ENCODE measurements around the gene DDX27. TPM values are rescaled to one million over a fixed set of nuclear protein-coding genes. Genes with fewer than 3 reads are reported as not detected.

Gene DDX27
- total and polyA plus RNA-seq, 2 of the 13 experiments (the other 11 are each of a cell fraction or from before 2014, with no cell fraction given): 42.6 to 72.8 TPM

GRCh38 chr20:49185071-49185761 lies 34.0 kb upstream of the DDX27 start (continued):
- no peak for TF ChIP-seq ZNF639 (CRISPR knock-in tag; conservative IDR thresholded peaks at IDR 0.05)
- TF ChIP-seq TOE1 (CRISPR knock-in tag; IDR thresholded peaks at IDR 0.05): 0 out of 2 replicates have a peak, but pooled peaks have one; percentile 33
- TF ChIP-seq ZNF446 (CRISPR knock-in tag; IDR thresholded peaks at IDR 0.05): no peak
- peak; percentile 32 for TF ChIP-seq HNRNPK (IDR thresholded peaks at IDR 0.05; ENCODE audit: low read depth, low read length, poor library complexity, severe bottlenecking)
- TF ChIP-seq ZEB1 (IDR thresholded peaks at IDR 0.05; ENCODE audit: insufficient replicate concordance, low read depth): no peak
- TF ChIP-seq SNAPC5 (CRISPR knock-in tag; IDR thresholded peaks at IDR 0.05; ENCODE audit: borderline replicate concordance): no peak
- TF ChIP-seq ATF5 (CRISPR knock-in tag; IDR thresholded peaks at IDR 0.05; ENCODE audit: low read depth): no peak
- TF ChIP-seq TBX3 (IDR thresholded peaks at IDR 0.05; ENCODE audit: borderline replicate concordance): no peak
- TF ChIP-seq CENPBD1 (CRISPR knock-in tag; IDR thresholded peaks at IDR 0.05; ENCODE audit: borderline replicate concordance, low read depth): no peak
- no peak for TF ChIP-seq ZNF883 (CRISPR knock-in tag; IDR thresholded peaks at IDR 0.05; ENCODE audit: not compliant biosample characterization)
- no peak for TF ChIP-seq TBX2 (CRISPR knock-in tag; IDR thresholded peaks at IDR 0.05; ENCODE audit: borderline replicate concordance)
- TF ChIP-seq SAP130 (CRISPR knock-in tag; IDR thresholded peaks at IDR 0.05; ENCODE audit: low read depth): peak; percentile 93
- no peak for TF ChIP-seq SALL2 (CRISPR knock-in tag; IDR thresholded peaks at IDR 0.05)
- TF ChIP-seq MATR3 (CRISPR knock-in tag; IDR thresholded peaks at IDR 0.05): no peak
- no peak for TF ChIP-seq ZNF235 (CRISPR knock-in tag; IDR thresholded peaks at IDR 0.05; ENCODE audit: borderline replicate concordance)
- peak; percentile 19; the same call in 1 of the 2 replicates for TF ChIP-seq ZNF503 (CRISPR knock-in tag; IDR thresholded peaks at IDR 0.05)
- TF ChIP-seq RNF219 (CRISPR knock-in tag; IDR thresholded peaks at IDR 0.05): no peak
- TF ChIP-seq ZBTB1 (CRISPR knock-in tag; IDR thresholded peaks at IDR 0.05; ENCODE audit: borderline replicate concordance): no peak
- TF ChIP-seq NR2C2 (CRISPR knock-in tag; IDR thresholded peaks at IDR 0.05; ENCODE audit: borderline replicate concordance): no peak
- no peak for TF ChIP-seq TEF (CRISPR knock-in tag; IDR thresholded peaks at IDR 0.05)
- no peak for TF ChIP-seq ZNF484 (CRISPR knock-in tag; IDR thresholded peaks at IDR 0.05; ENCODE audit: borderline replicate concordance, low read depth)
